ENCODE measurements around the gene SUPV3L1.
"Not testable (repeated sequence)": the region's sequence is repeated elsewhere in the genome, so short reads cannot be mapped to it uniquely, and the experiment has no call there.

Gene SUPV3L1

GRCh38 chr10:69248117-69248730 lies 68.2 kb downstream of the SUPV3L1 start:
- ChIA-PET POLR2A (no interaction called here), CTCF (interaction anchor here (3.4 kb wide), 1 partner anchor 11 kb away, joined by 15 read pairs; no protein-coding TSS in a partner anchor)
- no peak for DNase-seq (ENCODE audit: low read depth, low spot score)
- no peak for TF ChIP-seq CTCF (IDR thresholded peaks at IDR 0.05; ENCODE audit: insufficient read depth, low read length, missing control alignments)
- no peak overlapping the region for H3K4me3 ChIP-seq (ENCODE audit: low read depth, low read length)

GRCh38 chr10:69250041-69250440 lies 70.0 kb downstream of the SUPV3L1 start:
- H3K4me3 ChIP-seq (ENCODE audit: low read depth, low read length), result no peak overlapping the region
- POLR2A ChIA-PET, result no interaction called here
- CTCF ChIA-PET, result no interaction called here
- TF ChIP-seq CTCF (IDR thresholded peaks at IDR 0.05; ENCODE audit: insufficient read depth, low read length, missing control alignments), result no peak
- no peak for DNase-seq (ENCODE audit: low read depth, low spot score)

GRCh38 chr10:69251417-69251816 lies 71.4 kb downstream of the SUPV3L1 start:
- CTCF ChIA-PET, result interaction anchor here (0.9 to 2.5 kb wide), 2 partner anchors 9 to 13 kb away, joined by 3 to 8 read pairs; no protein-coding TSS in a partner anchor
- POLR2A ChIA-PET; H3K4me3 ChIP-seq (ENCODE audit: low read depth, low read length); DNase-seq (ENCODE audit: low read depth, low spot score): not testable (repeated sequence)

- CTCF ChIA-PET, result interaction anchor here (0.7 to 2.5 kb wide), 3 partner anchors 15 to 21 kb away, joined by 3 to 8 read pairs (median 3); no protein-coding TSS in a partner anchor
- DNase-seq (ENCODE audit: low read depth, low spot score), result no peak
- H3K4me3 ChIP-seq (ENCODE audit: low read depth, low read length), result no peak overlapping the region
- POLR2A ChIA-PET, result interaction anchor here (0.7 kb wide), 1 partner anchor 159 kb away, joined by 3 read pairs; no protein-coding TSS in a partner anchor
- no peak for TF ChIP-seq CTCF (IDR thresholded peaks at IDR 0.05; ENCODE audit: insufficient read depth, low read length, missing control alignments)
Measured at GRCh38 chr10:69253171-69253570, 73.1 kb downstream of the SUPV3L1 start.

GRCh38 chr10:69254877-69255276 lies 74.8 kb downstream of the SUPV3L1 start:
- ChIA-PET POLR2A (no interaction called here), CTCF (interaction anchor here (0.7 to 0.9 kb wide), 2 partner anchors 8 to 17 kb away, joined by 3 read pairs; no protein-coding TSS in a partner anchor)
- TF ChIP-seq CTCF (IDR thresholded peaks at IDR 0.05; ENCODE audit: insufficient read depth, low read length, missing control alignments), result no peak
- no peak for DNase-seq (ENCODE audit: low read depth, low spot score)
- H3K4me3 ChIP-seq (ENCODE audit: low read depth, low read length), result no peak overlapping the region

Measured in AG04449 (cell line).